Peyer's patch (tissue), 4 donors: Measurements from ENCODE around the gene HACD2.

Experiments
- POLR2A ChIP-seq, 2 donors: fragments of 450-650 bp; IDR thresholded peaks; one replicate each; pipeline ENCODE4 v1.5.1; 2017; ENCODE audit warnings: antibody characterized with exemption in 2 of 2, mild to moderate bottlenecking in 2 of 2, moderate library complexity in 2 of 2
- TF ChIP-seq, protein P1 (sequence below), 6 experiments: fragments of 450-650 bp in 4 of 6; fragments of 200-600 bp in 2 of 6; sonication (generic) in 1 of 6; IDR thresholded peaks; one replicate each; pipeline ENCODE4 v1.5.1; 2017 to 2019; ENCODE audit warnings: antibody characterized with exemption in 6 of 6, mild to moderate bottlenecking in 3 of 6, moderate library complexity in 1 of 6

DNA sequence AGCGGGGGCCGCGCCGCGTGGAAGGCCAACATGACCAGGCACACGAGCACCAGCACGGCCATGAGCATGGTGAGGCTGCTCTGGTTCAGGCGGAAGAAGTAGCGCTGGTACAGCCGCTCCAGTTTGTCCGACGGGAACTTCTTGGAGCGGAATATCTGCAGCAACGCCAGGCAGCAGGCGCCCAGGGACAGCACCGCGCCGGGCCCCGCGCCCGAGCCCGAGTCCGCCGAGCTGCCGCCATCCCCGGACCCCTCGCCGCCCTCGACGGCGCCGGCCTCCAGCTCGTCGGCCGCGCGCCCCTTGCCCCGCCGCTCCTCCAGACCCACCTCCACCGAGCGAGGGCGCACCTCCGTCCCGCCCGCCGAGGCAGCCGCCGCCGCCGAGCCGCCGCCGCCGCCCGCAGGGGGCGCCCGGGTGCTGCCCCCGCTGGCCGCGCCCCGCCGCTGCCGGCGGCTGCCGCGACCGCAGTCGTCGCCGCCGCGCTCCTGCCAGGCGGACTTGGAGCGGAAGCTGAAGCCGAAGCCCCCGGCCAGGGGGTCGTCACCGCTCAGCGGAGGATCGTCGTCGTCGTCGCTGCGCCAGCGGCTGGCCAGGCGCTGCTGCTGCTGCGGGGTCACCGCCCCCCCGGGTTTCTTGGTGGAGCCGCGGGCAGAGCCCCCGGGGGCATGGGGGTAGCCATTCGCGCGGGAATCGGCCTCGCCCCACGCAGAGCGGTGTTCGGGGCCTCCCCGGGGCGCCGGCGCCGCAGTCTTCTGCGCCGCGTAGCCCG lies 136.9 kb downstream of the HACD2 start:
- TF ChIP-seq, protein P1, sequence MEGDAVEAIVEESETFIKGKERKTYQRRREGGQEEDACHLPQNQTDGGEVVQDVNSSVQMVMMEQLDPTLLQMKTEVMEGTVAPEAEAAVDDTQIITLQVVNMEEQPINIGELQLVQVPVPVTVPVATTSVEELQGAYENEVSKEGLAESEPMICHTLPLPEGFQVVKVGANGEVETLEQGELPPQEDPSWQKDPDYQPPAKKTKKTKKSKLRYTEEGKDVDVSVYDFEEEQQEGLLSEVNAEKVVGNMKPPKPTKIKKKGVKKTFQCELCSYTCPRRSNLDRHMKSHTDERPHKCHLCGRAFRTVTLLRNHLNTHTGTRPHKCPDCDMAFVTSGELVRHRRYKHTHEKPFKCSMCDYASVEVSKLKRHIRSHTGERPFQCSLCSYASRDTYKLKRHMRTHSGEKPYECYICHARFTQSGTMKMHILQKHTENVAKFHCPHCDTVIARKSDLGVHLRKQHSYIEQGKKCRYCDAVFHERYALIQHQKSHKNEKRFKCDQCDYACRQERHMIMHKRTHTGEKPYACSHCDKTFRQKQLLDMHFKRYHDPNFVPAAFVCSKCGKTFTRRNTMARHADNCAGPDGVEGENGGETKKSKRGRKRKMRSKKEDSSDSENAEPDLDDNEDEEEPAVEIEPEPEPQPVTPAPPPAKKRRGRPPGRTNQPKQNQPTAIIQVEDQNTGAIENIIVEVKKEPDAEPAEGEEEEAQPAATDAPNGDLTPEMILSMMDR (IDR thresholded peaks at IDR 0.05): peak in 3 of 6 experiments; percentile 23 to 39 (median 29)
- no peak for TF ChIP-seq POLR2A (IDR thresholded peaks at IDR 0.05)
